GM04504 (cell line): ENCODE measurements around the gene CNGA1.

Experiments used
- DNase-seq: peaks from one replicate; pipeline ENCODE4 v3.0.0-alpha.2; 2012; ENCODE audit warnings: low read depth

The CNGA1 gene

DNA sequence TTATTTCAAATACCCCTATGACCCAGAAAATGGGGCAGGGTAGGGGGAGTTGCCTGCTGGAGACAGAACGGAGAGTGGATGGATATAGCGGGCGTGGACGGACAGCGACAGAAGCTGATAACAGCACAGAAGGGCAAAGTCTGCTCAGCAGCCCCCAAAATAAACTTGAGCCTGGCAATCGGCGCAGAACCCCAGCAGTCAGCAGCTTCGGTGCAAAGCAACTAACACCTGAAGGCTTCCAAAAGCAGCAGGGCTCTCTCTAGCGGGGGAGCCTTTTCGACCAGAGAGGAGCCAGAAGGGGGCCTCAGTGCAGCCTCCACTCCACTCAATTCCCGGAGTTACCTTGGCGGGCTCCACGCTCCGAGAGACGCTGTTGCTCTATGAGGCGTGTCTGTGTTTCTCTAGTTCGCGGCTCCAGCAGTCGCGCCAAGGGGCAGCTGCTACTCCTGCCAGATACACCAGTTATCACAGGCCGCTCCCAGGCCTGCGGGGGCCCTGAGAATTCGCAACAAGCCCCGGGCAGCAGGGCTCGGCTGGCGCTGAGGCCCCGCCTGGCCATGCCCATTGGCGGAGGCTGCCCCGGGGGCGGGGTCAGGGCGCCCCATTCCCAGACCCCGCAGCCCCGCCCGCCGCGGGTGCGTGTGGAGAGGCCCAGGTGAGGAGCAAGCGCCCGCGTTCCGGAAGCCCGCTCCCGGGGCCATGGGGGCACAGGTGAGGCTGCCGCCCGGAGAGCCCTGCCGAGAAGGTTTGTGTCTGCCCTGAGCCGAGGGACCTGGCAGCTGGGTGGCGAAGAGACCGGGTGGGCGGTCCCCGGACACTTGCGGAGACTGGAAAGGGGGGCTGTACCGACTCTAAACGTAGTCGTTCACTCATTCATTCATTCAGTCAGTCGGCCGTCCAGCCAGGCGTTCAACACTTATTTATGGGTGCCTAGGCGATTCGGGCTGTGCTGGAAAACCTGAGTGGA, at the start of gene CNGA1, which contains the start of gene NIPAL1:
Gene CNGA1 (minus strand): TSS at position 541 of the 967 bp plus-strand sequence. CDS start 63,992 bp downstream, outside the sequence.
Gene NIPAL1 (plus strand): TSS at position 632 of the 967 bp plus-strand sequence. CDS start 68 bp downstream, at position 700.
- no peak for DNase-seq

- no peak for DNase-seq
Measured at GRCh38 chr4:48065587-48066052, 49.1 kb upstream of the CNGA1 start.

DNA sequence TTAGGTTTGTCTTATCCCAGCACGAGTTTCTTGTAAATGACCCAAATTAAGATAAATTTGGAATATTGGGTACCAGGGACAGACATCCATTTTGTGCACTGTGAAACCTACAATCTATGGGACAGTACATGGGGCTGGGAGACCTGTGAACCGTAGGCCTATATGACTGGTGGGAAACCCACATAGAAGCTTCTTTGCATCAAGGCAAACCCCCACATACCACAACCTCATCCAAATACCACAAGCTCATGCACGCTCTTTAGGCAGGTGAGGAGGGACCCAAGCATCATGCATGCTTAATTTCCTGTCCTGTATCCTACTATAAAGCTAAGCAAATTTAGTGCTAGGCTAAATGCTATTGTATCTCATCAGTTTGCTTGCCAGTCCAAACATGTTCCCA, 47.9 kb upstream of the CNGA1 start:
- DNase-seq, result no peak

DNA sequence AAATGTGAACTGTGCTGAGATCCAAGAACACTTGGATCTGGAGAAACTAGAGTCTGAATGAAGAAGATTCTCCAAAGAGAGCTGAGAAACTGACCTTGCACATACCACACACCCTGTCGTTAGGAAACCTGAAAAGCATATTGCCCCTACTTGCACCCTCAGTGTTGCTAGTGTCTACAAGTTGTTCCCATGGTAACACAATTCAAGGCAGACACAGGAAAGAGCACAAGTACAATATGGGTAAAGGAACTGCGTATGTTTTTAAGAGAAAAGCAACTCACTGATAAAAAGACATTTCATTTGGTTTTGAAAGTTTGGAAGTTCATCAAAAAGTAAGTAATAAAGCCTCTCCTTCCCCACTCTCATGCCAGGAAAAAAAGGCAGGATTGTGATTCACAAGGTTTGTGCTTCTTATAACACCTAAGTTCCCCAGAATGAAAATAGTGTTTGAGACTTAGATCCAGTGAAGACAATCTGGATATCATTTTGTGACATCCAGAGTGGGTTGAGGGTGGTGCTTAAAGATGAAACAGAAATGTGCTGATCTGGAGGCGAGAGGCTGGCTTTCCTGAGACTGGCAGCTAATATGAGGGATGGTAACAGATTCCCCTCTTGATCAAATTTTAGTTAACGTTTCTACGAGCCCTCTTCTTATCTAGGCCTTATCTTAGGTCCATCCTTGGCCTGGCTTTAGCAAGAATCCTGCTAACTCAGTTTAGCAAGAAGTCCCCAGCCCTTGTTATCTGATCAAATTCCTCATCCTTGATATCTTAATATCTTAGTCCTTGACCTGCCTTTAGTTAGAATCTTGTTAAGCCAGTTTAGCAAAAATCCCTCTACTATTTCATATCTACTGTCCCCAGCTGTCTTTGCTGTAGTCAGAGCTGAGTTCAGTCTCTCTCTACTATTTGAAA, 42.4 kb upstream of the CNGA1 start:
- no peak for DNase-seq

GRCh38 chr4:48051078-48051477, 34.6 kb upstream of the CNGA1 start:
- DNase-seq, result no peak

- no peak for DNase-seq
Measured at GRCh38 chr4:48049483-48049882, 33.0 kb upstream of the CNGA1 start.

DNA sequence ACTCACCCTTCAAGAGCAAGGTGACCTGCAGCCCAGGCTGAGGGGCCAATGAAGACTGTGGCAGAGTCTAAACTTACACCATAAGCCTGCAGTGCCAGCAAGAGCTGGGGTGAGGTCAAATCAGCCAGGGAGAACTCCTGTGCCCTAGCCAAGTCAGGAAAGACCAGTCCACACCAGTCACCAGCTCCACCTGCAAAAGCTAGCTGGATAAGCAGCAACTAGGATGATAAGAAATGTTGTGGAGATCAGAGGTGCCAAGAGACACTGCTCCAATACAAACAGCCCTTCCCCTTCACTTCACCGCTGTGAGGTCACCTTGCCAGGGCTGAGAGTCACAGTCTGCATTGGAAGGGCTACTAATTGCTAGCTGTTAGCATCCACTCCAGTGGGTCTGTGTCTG, 31.4 kb upstream of the CNGA1 start:
- no peak for DNase-seq

- DNase-seq, result no peak
Measured at GRCh38 chr4:48047421-48047844, 31.0 kb upstream of the CNGA1 start.

- DNase-seq, result no peak
Measured at GRCh38 chr4:48046059-48046458, 29.6 kb upstream of the CNGA1 start.

DNA sequence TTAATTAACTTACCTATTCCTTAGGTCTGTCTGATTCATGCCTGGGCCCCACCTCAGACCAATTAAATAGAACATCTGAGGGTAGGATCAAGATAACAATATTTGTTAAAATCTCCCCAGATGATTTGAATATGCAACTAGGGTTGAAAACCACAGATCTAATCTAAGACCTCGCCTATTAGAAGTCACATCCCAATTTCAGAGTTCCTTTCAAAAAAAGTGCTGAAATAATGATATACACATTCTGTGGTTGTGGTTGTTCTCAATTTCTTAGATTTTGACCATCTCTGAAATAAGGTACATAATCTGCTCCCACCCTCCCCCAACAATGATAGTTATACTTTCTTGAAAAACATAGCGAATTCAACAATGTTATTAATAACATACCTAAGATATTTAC, 27.8 kb upstream of the CNGA1 start:
- no peak for DNase-seq

DNA sequence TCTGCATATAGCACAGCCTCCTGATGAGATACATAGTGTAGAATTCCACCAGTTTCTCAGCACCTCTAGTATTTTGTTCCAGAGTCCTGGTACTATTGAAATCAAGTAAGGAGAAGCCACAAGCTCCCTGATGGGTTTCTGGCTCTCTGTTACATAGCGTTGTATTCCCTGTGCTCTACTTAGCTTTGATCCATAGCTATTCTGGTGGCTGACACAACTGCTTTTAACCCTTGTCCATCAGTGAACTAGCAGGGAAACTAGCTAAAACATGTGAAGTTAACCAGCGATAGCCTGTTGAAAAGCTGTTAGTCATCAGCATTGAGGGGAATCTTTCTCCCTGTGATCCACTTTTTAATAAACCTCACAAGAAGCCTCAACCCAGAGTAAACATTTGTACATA, 27.0 kb upstream of the CNGA1 start:
- no peak for DNase-seq

DNA sequence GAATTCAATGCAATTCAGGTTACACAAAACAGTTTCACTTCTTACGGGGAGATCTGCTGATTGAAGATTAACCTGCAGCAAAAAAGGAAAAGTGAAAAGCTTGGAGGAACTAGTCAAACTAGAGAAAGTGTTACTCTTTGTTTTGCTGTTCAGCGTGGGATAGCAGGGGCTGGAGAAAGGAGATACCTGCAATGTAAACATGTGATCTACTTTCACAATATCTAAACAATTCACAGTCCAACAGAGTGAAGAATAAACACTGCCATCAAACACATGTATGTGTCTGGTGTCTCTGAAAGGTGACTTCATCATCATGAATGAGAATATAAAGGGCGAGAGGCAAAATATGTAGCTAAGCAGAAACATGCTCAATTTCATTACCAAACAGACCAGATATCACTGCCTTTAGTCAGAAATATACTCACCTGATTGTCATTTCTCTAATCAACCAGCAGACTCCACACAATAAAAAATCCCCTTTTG, 26.5 kb upstream of the CNGA1 start:
- DNase-seq, result no peak

DNA sequence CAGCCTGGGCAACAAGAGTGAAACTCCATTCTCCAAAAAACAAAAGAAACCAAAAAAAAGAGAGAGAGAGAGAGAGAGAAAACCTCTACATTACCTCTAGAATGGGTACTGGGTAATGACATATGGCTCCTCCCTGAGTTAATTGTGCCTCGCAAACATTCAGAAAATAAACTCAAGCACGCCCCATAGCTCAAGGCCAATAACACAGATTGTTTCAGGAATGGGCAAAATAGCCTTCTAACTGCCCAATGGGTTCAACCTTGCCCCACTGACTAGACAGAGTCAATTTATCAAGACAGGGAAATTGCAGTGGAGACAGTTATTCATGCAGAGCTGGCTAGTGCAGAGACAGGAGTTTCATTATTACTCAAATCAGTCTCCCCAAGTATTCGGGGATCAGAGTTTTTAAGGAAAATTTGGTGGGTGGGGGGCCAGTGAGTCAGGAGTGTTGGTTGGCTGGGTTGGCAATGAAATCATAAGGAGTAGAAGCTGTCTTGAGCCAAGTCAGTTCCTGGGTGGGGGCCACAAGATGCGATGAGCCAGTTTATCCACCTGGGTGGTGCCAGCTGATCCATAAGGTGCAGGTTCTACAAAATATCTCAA, 25.2 kb upstream of the CNGA1 start:
- no peak for DNase-seq

GRCh38 chr4:48039561-48039960, 23.1 kb upstream of the CNGA1 start:
- DNase-seq, result no peak

- no peak for DNase-seq
Measured at GRCh38 chr4:48038666-48039065, 22.2 kb upstream of the CNGA1 start.

DNA sequence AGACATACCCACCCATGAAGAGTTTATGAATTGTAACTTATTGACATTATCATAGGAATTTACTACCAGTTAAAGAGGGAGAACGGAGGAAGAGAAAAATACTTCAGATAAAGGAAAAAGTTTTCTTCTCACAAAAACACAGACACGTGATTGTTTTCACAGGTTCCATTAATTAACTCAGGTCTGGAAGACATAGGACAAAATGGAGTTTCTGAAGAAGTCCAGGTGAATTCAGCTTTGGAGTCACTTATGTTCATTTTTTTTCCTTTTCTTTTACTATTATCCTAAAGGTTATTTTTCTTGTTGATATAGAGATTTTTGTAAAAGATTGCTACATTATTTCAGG, 20.6 kb upstream of the CNGA1 start:
- DNase-seq, result no peak

- no peak for DNase-seq
Measured at GRCh38 chr4:48035952-48036351, 19.5 kb upstream of the CNGA1 start.

DNA sequence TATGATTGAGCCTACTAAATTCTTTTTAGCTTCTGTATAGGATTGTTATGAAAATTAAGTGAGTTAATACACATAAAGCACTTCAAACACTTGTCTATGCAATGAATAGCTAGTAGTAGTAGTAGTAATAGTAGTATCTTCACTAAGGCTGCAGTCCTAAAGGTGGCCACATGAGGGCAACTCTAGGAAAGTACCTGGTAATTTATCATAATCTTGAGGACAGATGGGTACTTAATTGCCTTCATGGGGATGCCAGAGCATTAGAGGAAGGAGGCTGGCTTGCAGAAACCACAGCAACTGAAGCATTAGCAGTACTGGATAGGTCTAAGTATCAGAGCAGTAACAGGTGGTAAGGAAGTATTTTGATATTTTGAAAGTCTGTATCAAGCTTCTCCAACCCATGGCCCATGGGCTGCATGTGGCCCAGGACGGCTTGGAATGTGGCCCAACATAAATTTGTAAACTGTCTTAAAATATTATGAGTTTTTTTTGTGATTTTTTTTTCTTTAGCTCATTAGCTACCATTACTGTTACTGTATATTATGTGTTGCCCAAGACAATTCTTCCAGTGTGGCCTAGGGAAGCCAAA, 17.4 kb upstream of the CNGA1 start:
- no peak for DNase-seq

DNA sequence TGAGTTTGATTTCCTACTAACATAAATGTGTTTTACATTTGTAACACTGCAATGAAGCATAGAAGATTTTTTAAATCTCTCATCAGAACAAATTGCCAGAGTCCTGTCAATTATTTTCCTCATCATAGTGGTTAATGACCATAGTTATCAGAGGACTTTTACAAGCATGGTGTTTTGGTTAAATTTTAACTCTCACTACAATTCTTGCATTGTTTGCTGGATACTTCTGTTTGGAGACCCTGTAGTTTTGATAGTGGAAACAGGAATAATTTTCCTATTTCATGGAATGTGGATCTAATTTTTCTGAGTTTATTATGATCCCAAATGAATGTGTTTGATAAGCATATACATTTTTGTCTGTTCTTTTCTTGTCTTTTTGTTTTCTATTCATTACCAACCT, 16.9 kb upstream of the CNGA1 start:
- DNase-seq, result no peak

DNA sequence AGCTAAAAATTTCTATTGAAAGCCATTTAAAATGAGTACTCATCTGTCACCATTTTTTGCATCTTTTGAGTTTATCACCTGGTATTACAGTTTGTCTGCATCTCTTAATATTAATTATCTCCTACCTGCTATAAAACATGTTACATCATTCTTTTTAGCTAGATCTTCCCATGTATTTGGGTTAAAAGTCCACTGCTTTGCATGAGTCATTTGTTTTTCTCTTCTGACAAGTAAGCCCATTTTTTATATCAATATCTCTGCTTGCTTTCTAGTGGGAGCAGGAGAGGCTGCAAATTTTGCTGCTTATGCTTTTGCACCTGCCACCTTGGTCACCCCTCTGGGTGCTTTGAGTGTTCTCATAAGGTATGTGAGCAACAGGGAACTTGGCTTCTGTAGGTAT, 16.2 kb upstream of the CNGA1 start:
- DNase-seq, result no peak

GRCh38 chr4:48031802-48032525, 15.5 kb upstream of the CNGA1 start:
- DNase-seq, result no peak
